ENCODE results near the gene SLC2A11. TPM values are rescaled to one million over a fixed set of nuclear protein-coding genes. Genes with fewer than 3 reads are reported as not detected.

The SLC2A11 gene
- total RNA-seq, 1 donor from 2014 or later: 32.1 TPM

DNA sequence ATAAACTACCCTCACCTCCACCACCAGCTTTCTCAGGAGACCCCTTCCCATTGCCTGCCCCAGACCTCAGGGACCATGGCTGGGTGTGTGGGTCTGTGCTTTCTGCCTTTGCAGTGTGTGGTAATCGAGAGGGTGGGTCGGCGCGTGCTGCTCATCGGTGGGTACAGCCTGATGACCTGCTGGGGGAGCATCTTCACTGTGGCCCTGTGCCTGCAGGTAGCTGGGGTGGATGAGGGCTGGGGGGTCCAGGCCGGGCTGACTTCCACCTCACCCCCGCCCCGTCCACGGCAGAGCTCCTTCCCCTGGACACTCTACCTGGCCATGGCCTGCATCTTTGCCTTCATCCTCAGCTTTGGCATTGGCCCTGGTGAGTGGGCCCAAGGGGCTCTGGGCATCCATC lies 26.0 kb downstream of the SLC2A11 start:
- DNase-seq (ENCODE audit: extremely low spot score, unreplicated experiment): no peak
- Mint-ChIP-seq H3K4me3 (no peak overlapping the region), H3K36me3 (peaks cover 21% of the 10 kb centered on the region), H3K9me3 (no peaks in the 10 kb centered on the region), H3K27ac (no peak overlapping the region), H3K4me1 (ENCODE audit: unreplicated experiment) (no peaks in the 10 kb centered on the region), H3K27me3 (no peaks in the 10 kb centered on the region)
- TF ChIP-seq, protein P1, sequence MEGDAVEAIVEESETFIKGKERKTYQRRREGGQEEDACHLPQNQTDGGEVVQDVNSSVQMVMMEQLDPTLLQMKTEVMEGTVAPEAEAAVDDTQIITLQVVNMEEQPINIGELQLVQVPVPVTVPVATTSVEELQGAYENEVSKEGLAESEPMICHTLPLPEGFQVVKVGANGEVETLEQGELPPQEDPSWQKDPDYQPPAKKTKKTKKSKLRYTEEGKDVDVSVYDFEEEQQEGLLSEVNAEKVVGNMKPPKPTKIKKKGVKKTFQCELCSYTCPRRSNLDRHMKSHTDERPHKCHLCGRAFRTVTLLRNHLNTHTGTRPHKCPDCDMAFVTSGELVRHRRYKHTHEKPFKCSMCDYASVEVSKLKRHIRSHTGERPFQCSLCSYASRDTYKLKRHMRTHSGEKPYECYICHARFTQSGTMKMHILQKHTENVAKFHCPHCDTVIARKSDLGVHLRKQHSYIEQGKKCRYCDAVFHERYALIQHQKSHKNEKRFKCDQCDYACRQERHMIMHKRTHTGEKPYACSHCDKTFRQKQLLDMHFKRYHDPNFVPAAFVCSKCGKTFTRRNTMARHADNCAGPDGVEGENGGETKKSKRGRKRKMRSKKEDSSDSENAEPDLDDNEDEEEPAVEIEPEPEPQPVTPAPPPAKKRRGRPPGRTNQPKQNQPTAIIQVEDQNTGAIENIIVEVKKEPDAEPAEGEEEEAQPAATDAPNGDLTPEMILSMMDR (conservative IDR thresholded peaks at IDR 0.05): no peak

DNA sequence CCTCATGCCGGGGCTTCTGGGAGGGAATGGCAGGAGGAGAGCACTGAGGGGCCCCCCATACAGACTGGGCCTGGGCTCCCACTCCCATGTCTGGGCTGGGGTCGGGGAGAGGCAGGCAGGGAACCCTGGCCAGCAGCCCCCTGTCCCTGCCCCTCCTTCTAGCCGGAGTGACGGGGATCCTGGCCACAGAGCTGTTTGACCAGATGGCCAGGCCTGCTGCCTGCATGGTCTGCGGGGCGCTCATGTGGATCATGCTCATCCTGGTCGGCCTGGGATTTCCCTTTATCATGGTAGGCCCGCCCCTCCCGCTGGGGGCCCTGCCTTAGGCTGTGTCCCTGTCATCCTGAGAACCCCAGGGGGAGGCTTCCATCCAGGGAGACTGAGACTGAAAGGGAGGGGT lies 26.5 kb downstream of the SLC2A11 start:
- no peak for DNase-seq (ENCODE audit: extremely low spot score, unreplicated experiment)
- H3K4me1 Mint-ChIP-seq (ENCODE audit: unreplicated experiment): no peaks in the 10 kb centered on the region
- H3K4me3 Mint-ChIP-seq: no peak overlapping the region
- no peaks in the 10 kb centered on the region for H3K27me3 Mint-ChIP-seq
- H3K9me3 Mint-ChIP-seq: no peaks in the 10 kb centered on the region
- no peak overlapping the region for H3K27ac Mint-ChIP-seq
- H3K36me3 Mint-ChIP-seq: peaks cover 19% of the 10 kb centered on the region
- TF ChIP-seq, protein P1 (conservative IDR thresholded peaks at IDR 0.05): no peak

DNA sequence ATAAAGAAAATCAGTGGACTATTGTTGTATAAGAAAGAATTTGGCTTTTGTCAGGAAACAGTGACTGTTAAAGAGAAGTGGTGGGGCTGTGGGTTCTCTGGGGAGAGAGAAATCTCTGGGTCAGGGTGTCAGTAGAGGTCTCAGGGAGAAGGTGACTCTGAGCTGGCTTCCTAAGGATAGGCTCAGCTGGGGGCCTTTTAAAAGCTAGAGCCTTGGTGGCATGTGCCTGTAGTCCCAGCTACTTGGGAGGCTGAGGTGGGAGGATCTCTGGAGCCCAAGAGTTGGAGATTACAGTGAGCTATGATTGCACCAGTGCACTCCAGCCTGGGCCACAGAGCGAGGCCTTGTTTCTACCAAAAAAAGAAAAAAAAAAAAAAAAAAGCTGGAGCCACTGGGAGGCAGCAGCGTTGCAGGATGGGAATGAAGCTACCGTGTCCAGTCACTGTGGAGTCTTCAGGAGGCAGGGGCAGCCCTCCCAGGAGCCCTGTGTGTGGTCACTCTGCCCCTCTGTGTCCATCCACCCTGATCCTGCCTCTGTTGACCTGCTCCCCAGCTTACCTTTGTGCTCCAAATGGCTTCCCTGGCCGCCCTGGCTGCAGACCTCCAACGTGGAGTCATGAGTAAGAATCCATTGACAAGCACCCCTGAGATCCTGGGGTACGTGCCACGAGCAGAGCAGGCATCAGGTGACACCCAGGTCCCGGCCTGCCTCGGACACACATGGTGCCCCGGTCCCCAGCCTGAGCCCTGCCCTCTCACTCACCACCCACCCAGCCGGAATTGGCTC lies 31.1 kb downstream of the SLC2A11 start:
- DNase-seq (ENCODE audit: extremely low spot score, unreplicated experiment): no peak
- H3K4me3 Mint-ChIP-seq: no peak overlapping the region
- H3K27ac Mint-ChIP-seq: peak overlapping the region; percentile 70

DNA sequence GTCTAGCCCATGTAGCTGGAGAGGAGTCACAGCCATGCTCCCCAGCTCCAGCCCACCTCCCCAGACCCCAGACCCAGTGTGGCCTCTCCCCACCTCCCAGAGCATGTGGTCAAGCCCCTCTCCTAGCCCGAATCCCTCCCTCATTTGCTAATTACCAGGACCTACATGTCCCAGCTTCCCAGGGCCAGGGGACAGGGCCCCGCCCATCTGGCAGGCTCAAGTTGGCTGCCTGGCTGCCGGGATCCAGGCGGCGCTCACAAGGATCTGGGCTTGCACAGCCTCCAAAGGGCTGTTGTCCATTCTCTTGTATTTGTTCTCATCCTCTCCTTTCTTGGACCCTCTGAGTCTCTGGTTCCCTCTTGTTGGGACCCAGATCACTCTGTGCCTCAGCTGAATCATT lies 31.9 kb downstream of the SLC2A11 start:
- DNase-seq (ENCODE audit: extremely low spot score, unreplicated experiment): no peak
- H3K4me1 Mint-ChIP-seq (ENCODE audit: unreplicated experiment): peaks cover 6% of the 10 kb centered on the region
- no peaks in the 10 kb centered on the region for H3K36me3 Mint-ChIP-seq
- TF ChIP-seq, protein P1 (conservative IDR thresholded peaks at IDR 0.05): no peak
- H3K27ac Mint-ChIP-seq: no peak overlapping the region
- no peaks in the 10 kb centered on the region for H3K9me3 Mint-ChIP-seq
- no peaks in the 10 kb centered on the region for H3K27me3 Mint-ChIP-seq
- H3K4me3 Mint-ChIP-seq: no peak overlapping the region

More for the DNA sequence above, 31.1 kb downstream of the SLC2A11 start:
- peaks cover 5% of the 10 kb centered on the region for H3K4me1 Mint-ChIP-seq (ENCODE audit: unreplicated experiment)
- H3K9me3 Mint-ChIP-seq: no peaks in the 10 kb centered on the region
- H3K36me3 Mint-ChIP-seq: no peaks in the 10 kb centered on the region
- TF ChIP-seq, protein P1 (conservative IDR thresholded peaks at IDR 0.05): no peak
- H3K27me3 Mint-ChIP-seq: no peaks in the 10 kb centered on the region

DNA sequence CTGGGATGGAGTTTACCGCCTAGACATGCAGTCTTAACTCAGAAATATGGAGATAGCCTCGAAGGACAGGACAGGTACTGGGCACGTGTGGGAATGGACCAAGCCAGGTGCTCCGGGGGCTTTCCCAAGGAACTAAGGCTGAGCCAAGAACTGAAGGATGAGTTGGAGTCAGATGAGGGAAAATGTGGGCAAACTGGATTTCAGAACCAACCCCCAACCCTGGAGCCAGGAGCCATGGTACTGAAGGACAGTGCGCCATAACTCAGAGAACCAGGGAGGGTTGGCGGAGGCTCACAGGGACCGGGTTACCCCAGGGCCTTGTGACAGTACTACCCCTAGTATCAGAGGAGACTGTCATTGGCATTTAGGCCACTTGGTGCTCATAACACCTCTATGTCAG lies 34.1 kb downstream of the SLC2A11 start:
- no peaks in the 10 kb centered on the region for H3K9me3 Mint-ChIP-seq
- peaks cover 6% of the 10 kb centered on the region for H3K4me1 Mint-ChIP-seq (ENCODE audit: unreplicated experiment)
- DNase-seq (ENCODE audit: extremely low spot score, unreplicated experiment): no peak
- TF ChIP-seq, protein P1 (conservative IDR thresholded peaks at IDR 0.05): no peak
- peak overlapping the region; percentile 65 for H3K4me3 Mint-ChIP-seq
- no peaks in the 10 kb centered on the region for H3K27me3 Mint-ChIP-seq
- H3K36me3 Mint-ChIP-seq: peaks cover 4% of the 10 kb centered on the region
- peak overlapping the region; percentile 96 for H3K27ac Mint-ChIP-seq
